ENCODE measurements around the gene NDUFC2.
"Not testable (repeated sequence)": the region's sequence is repeated elsewhere in the genome, so short reads cannot be mapped to it uniquely, and the experiment has no call there.

Gene NDUFC2

DNA sequence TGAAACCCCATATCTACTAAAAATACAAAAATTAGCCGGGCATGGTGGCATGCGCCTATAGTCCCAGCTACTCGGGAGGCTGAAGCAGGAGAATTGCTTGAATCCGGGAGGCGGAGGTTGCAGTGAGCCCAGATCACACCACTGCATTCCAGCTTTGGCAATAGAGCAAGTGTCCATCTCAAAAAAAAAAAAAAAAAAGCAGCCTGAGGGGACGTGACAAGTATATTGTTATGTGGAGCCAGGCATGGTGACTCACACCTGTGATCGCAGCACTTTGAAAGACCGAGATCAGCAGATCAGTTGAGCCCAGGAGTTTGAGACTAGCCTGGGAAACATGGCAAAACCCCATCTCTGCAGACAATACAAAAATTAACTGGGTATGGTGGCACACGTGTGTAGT, 51.2 kb downstream of the NDUFC2 start:
- not testable (repeated sequence) for DNase-seq

DNA sequence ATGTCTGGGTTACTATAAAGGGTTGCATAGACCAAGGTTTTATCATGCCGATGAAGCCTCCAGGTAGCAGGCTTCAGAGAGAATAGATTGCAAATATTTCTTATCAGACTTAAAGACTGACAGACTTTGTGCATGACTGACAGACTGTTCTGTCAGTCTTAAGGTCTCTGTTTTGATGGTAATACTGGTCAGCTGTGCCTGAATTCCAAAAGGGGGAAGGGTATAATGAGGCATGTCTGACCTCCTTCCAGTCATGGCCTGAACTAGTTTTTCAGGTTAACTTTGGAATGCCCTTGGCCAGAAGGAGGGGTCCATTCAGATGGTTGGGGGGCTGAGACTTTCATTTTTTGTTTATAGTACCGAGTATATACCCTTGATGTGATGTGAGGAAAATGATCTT, 51.9 kb downstream of the NDUFC2 start:
- DNase-seq: no peak

DNA sequence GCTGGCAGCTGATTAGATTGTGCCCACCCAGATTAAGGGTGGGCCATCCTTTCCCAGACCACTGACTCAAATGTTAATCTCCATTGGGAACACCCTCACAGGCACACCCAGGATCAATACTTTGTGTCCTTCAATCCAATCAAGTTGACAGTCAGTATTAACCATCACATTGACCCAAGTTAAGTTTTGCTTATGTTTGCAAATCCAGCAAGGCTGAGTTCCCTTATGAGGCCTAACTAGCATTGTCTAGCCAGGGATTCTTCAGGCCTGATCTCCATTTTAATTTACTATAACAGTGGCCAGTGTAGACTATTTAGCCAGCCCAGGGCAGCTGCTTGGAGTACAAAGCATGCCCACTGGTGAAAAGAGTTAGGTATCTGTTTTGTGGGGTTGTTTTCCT, 54.3 kb downstream of the NDUFC2 start:
- no peak for DNase-seq

DNA sequence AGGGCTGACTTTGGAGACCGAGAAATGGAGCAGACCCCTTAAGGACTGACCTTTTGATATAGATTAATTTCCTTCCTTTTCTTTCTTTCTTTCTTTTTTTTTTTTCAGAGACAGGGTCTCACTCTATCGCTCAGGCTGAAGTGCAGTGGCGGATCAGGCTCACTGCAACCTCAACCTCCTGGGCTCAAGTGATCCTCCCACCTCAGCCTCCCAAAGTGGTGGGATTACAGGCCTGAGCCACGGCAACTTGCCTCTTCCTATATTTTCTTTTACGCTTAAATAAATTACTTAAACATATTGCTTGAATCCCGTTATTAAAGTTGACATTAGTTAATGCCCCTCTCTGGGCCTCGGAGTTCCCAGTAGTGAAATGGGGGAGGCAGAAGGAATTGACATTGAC, 56.2 kb downstream of the NDUFC2 start:
- no peak for DNase-seq

DNA sequence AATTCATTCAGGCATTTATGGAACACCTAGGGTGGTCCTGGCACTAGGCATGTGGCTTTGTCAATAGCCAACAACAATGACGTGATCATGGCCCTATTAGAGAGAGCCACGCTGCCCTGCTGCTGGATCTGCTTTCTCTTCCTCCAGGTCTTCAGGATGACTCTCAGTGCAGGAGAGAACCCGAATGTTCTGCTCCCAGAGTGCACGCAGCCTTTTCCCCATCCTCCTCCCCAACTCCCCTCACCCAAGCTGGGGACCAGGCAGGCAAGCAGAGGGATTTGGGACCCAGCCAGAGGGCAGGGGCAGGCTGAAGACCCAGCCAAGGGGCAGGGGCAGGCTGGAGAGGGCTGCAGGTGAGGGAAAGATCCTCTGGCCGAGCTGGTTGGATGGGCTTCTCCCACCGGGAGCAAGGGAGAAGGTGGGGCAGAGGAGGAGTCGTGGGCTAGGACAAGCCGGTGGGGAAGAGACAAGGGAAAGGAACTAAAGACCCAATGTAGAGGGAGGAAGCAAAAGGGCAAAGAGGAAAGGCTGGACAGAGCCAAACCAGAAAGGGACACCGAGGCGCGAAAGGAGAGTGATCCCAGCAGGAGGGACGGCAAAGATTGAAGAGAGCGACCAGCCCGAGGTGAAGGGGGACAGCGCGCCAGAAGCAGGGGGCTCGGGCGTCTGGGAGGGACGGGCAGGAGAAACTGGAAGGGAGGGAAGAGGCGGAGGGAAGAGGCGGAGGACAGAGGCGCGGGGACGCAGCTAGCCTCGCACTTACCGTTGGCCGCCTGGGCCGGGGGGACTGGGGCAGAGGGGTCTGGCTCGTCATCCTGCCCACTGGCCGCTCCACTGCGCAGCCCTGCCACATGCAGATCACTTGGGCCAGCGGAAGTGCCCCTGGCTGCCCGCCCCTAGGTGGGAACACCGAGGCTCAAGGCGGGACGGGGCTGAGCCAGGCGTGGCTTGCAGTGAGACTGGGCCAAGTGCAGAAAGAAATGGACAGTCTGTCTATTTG, 57.0 kb downstream of the NDUFC2 start, which contains the start of gene KCTD14:
TSS of gene KCTD14 (minus strand) at position 880 of the 1,000 bp plus-strand sequence. CDS start at position 853, 27 bp downstream.
- no peak for DNase-seq

DNA sequence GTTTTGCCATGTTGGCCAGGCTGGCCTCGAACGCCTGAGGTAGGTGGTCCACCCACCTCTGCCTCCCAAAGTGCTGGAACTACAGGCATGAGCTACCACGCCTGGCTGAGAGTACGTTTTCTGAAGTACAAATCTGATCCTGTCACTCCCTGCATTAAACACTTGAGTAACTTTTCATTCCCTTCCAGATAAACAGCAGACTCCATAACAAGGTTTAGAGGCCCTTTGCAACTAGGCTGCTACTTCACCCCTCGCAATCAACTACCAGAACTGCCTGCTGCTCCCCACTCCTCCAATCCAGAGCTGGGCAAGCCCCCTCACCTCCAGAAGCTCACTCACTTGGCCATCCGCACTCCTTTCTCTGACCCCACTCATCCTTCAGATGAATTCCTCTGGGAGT, 58.1 kb downstream of the NDUFC2 start:
- no peak for DNase-seq

DNA sequence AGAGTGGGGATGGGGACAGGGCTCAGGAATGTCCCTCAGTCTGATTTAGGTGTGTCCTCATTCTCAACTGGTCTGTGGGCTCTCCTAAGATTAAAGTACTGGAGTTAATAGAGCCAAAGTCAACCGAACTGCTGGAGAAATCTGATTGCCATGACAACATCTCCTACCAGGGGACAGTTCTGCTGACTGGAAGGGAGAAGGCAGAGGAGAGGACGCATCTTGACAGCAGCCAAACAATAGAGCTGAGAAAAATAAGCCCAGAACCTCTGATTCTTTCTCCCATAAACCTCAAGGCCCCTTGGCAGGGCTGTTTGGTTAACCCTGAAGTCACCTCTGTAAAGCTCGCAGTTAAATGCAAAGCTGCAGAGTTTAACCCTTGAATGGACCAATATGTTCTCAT, 59.4 kb downstream of the NDUFC2 start:
- no peak for DNase-seq

DNA sequence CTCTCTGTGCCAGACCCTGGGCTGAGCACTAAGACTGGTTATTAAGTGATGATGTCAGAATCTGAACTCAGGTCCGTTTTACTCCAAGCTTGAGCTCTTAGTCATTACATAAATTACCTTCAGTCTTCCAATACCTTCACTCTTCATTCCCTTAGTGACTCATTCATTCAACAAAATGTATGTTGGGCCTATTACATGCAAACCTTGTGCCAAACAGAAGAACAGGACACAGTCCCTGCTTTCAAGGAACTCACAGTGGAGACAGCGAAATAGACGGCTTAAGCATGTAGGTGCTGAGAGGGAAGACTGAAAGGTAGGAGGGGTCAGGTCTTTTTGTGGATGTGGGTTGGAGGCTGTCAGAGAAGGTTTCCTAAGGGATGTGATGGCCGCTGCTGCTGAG, 59.9 kb downstream of the NDUFC2 start:
- DNase-seq: no peak

All from activated naive CD4-positive, alpha-beta T cell (primary cell).